DND-41 (cell line): ENCODE results near the gene CELA2A.

Experiments
- ATAC-seq: fragments of 200-7000 bp; cut with Tn5 transposase; 3 replicates; pipeline ENCODE4 v1.9.1; 2021; ENCODE audit warnings: low read depth; ENCODE audit not compliant: insufficient read depth
- DNase-seq: peaks from one replicate; pipeline ENCODE4 v3.0.0-alpha.2; 2020
- H2AFZ ChIP-seq: 2 replicates; pipeline ENCODE4 v1.6.0; 2012; ENCODE audit warnings: low read depth, low read length
- H3K27ac ChIP-seq: 2 replicates; pipeline ENCODE4 v1.5.1; 2012; ENCODE audit warnings: low read length, inconsistent platforms
- H3K27me3 ChIP-seq: fragments of 200-600 bp; sonication (generic); 2 replicates; pipeline ENCODE4 v1.6.0; 2012; ENCODE audit warnings: low read length, mild to moderate bottlenecking, inconsistent platforms; ENCODE audit not compliant: insufficient read depth, poor library complexity
- H3K36me3 ChIP-seq: 2 replicates; pipeline ENCODE4 v1.5.1; 2012; ENCODE audit warnings: low read length, inconsistent platforms; ENCODE audit not compliant: insufficient read depth
- H3K4me1 ChIP-seq: 2 replicates; pipeline ENCODE4 v1.5.1; 2012; ENCODE audit warnings: mild to moderate bottlenecking, low read length; ENCODE audit not compliant: insufficient read depth
- H3K4me2 ChIP-seq: 2 replicates; pipeline ENCODE4 v1.6.0; 2012; ENCODE audit warnings: mild to moderate bottlenecking, moderate library complexity, low read length, inconsistent platforms; ENCODE audit not compliant: insufficient read depth
- H3K4me3 ChIP-seq, 2 experiments: fragments of 200-600 bp in 1 of 2; shearing (Covaris generic) in 1 of 2; 2 replicates each; pipeline ENCODE4 v1.5.1; 2012 to 2016; ENCODE audit warnings: inconsistent platforms in 2 of 2, low read length in 2 of 2, mild to moderate bottlenecking in 2 of 2, low read depth in 1 of 2, moderate library complexity in 1 of 2
- H3K79me2 ChIP-seq: 2 replicates; pipeline ENCODE4 v1.6.0; 2012; ENCODE audit warnings: low read length, inconsistent platforms; ENCODE audit not compliant: insufficient read depth
- H3K9ac ChIP-seq: 2 replicates; pipeline ENCODE4 v1.6.0; 2012; ENCODE audit warnings: low read depth, mild to moderate bottlenecking, inconsistent platforms, low read length, moderate library complexity
- H3K9me3 ChIP-seq: 2 replicates; pipeline ENCODE4 v1.5.1; 2012; ENCODE audit warnings: low read length, moderate library complexity, mild to moderate bottlenecking, inconsistent platforms; ENCODE audit not compliant: insufficient read depth, severe bottlenecking
- H4K20me1 ChIP-seq: 2 replicates; pipeline ENCODE4 v1.6.0; 2012; ENCODE audit warnings: low read length; ENCODE audit not compliant: insufficient read depth
- CTCF ChIP-seq: IDR thresholded peaks from 2 replicates; pipeline ENCODE4 v1.5.1; 2012; ENCODE audit warnings: borderline replicate concordance, low read length, moderate library complexity, mild to moderate bottlenecking; ENCODE audit not compliant: poor library complexity, severe bottlenecking; ENCODE audit errors: extremely low read depth
- EZH2 ChIP-seq: IDR thresholded peaks from 3 replicates; pipeline ENCODE4 v1.6.1; 2012; ENCODE audit warnings: borderline replicate concordance, low read depth, mild to moderate bottlenecking, moderate library complexity, low read length, inconsistent platforms; ENCODE audit not compliant: severe bottlenecking

CELA2A gene

GRCh38 chr1:15445390-15446122 lies 11.0 kb upstream of the CELA2A start:
- H3K4me2 ChIP-seq, result no peak overlapping the region
- DNase-seq (no peak), ATAC-seq (no peak)
- H4K20me1 ChIP-seq, result 0 out of 2 replicates have a peak, but pooled peaks cover 4% of the 10 kb centered on the region
- no peaks in the 10 kb centered on the region for H3K9me3 ChIP-seq
- no peaks in the 10 kb centered on the region for H3K36me3 ChIP-seq
- H3K27ac ChIP-seq, result no peak overlapping the region
- H3K79me2 ChIP-seq, result no peaks in the 10 kb centered on the region
- H3K4me1 ChIP-seq, result no peaks in the 10 kb centered on the region
- H2AFZ ChIP-seq, result no peak overlapping the region
- no peaks in the 10 kb centered on the region for H3K27me3 ChIP-seq
- H3K9ac ChIP-seq, result no peak overlapping the region
- TF ChIP-seq EZH2, result no peak
- TF ChIP-seq CTCF, result no peak
- no peak overlapping the region for H3K4me3 ChIP-seq

GRCh38 chr1:15446212-15446611 lies 10.3 kb upstream of the CELA2A start:
- TF ChIP-seq CTCF (no peak), EZH2 (no peak)
- ATAC-seq, result no peak
- H3K9ac ChIP-seq, result no peak overlapping the region
- H3K4me3 ChIP-seq, result no peak overlapping the region
- DNase-seq, result no peak
- H3K9me3 ChIP-seq, result no peaks in the 10 kb centered on the region
- no peaks in the 10 kb centered on the region for H3K27me3 ChIP-seq
- H4K20me1 ChIP-seq, result 0 out of 2 replicates have a peak, but pooled peaks cover 4% of the 10 kb centered on the region
- no peak overlapping the region for H2AFZ ChIP-seq
- H3K27ac ChIP-seq, result no peak overlapping the region
- H3K4me1 ChIP-seq, result no peaks in the 10 kb centered on the region
- no peaks in the 10 kb centered on the region for H3K79me2 ChIP-seq
- no peaks in the 10 kb centered on the region for H3K36me3 ChIP-seq
- no peak overlapping the region for H3K4me2 ChIP-seq

- Histone ChIP-seq H3K79me2 (no peaks in the 10 kb centered on the region), H4K20me1 (peaks cover 4% of the 10 kb centered on the region; the same call in 1 of the 2 replicates), H3K4me1 (no peaks in the 10 kb centered on the region), H2AFZ (no peak overlapping the region), H3K4me3 (no peak overlapping the region), H3K4me2 (no peak overlapping the region), H3K36me3 (no peaks in the 10 kb centered on the region), H3K27ac (no peak overlapping the region), H3K9ac (no peak overlapping the region), H3K9me3 (no peaks in the 10 kb centered on the region), H3K27me3 (no peaks in the 10 kb centered on the region)
- ATAC-seq (no peak), DNase-seq (no peak)
- TF ChIP-seq CTCF (no peak), EZH2 (no peak)
These were observed 7.6 kb upstream of the CELA2A start for GRCh38 chr1:15448877-15449462.
